ENCODE data around the gene HS6ST3.

GRCh38 chr13:96525715-96526114 lies 435.8 kb downstream of the HS6ST3 start:
- TF ChIP-seq CTCF (IDR thresholded peaks at IDR 0.05) (no peak), EP300 (IDR thresholded peaks at IDR 0.05) (no peak)

Measured in upper lobe of left lung (tissue), 4 donors.